ENCODE results near the gene RARRES2. TPM values are rescaled to one million over a fixed set of nuclear protein-coding genes. Genes with fewer than 3 reads are reported as not detected.

RARRES2 gene
- total and polyA plus RNA-seq, 2 of the 13 experiments (the other 11 are each of a cell fraction or from before 2014, with no cell fraction given): 134 to 172 TPM

- TF ChIP-seq MED1 (CRISPR knock-in tag; IDR thresholded peaks at IDR 0.05): peak; percentile 59
- no peak for TF ChIP-seq ZNF615 (CRISPR knock-in tag; IDR thresholded peaks at IDR 0.05; ENCODE audit: borderline replicate concordance)
- TF ChIP-seq ZNF496 (CRISPR knock-in tag; IDR thresholded peaks at IDR 0.05; ENCODE audit: insufficient replicate concordance): no peak
- no peak for TF ChIP-seq CEBPB (IDR thresholded peaks at IDR 0.05; ENCODE audit: borderline replicate concordance, low read depth, low read length)
- no peak; the same call in 1 of the 2 replicates for TF ChIP-seq ZNF589 (CRISPR knock-in tag; conservative IDR thresholded peaks at IDR 0.05)
- peak; percentile 67 for TF ChIP-seq MXD3 (CRISPR knock-in tag; IDR thresholded peaks at IDR 0.05)
- no peak for TF ChIP-seq BRCA1 (CRISPR knock-in tag; IDR thresholded peaks at IDR 0.05)
- 0 out of 2 replicates have a peak, but pooled peaks have one; percentile 27 for TF ChIP-seq ZNF280B (CRISPR knock-in tag; IDR thresholded peaks at IDR 0.05; ENCODE audit: borderline replicate concordance)
- peak; percentile 85 to 93 for TF ChIP-seq POLR2A (IDR thresholded peaks at IDR 0.05; ENCODE audit: insufficient read depth in 1 of 2, low read depth in 2 of 2, low read length in 2 of 2)
- peak; percentile 57; the same call in 1 of the 2 replicates for TF ChIP-seq ZNF563 (CRISPR knock-in tag; IDR thresholded peaks at IDR 0.05)
- TF ChIP-seq ARNT2 (CRISPR knock-in tag; IDR thresholded peaks at IDR 0.05; ENCODE audit: low read depth): no peak; the same call in 1 of the 2 replicates
- 0 out of 2 replicates have a peak, but pooled peaks have one; percentile 42 for TF ChIP-seq ZNF703 (CRISPR knock-in tag; IDR thresholded peaks at IDR 0.05; ENCODE audit: borderline replicate concordance)
- TF ChIP-seq ZBTB4 (CRISPR knock-in tag; IDR thresholded peaks at IDR 0.05; ENCODE audit: borderline replicate concordance): no peak
- no peak for TF ChIP-seq RORA (CRISPR knock-in tag; IDR thresholded peaks at IDR 0.05)
- TF ChIP-seq ZNF605 (CRISPR knock-in tag; IDR thresholded peaks at IDR 0.05): no peak
- TF ChIP-seq KLF16 (CRISPR knock-in tag; IDR thresholded peaks at IDR 0.05): no peak; a peak in 1 of 4 replicates
- no peak for TF ChIP-seq FOSL2 (CRISPR knock-in tag; IDR thresholded peaks at IDR 0.05)
- TF ChIP-seq ZNF24 (IDR thresholded peaks at IDR 0.05): no peak
- no peak for TF ChIP-seq SMAD9 (CRISPR knock-in tag; IDR thresholded peaks at IDR 0.05)
- TF ChIP-seq MIER3 (CRISPR knock-in tag; IDR thresholded peaks at IDR 0.05; ENCODE audit: borderline replicate concordance): no peak
- no peak for TF ChIP-seq CENPBD1 (CRISPR knock-in tag; IDR thresholded peaks at IDR 0.05; ENCODE audit: borderline replicate concordance, low read depth)
- no peak for TF ChIP-seq MBD4 (IDR thresholded peaks at IDR 0.05; ENCODE audit: borderline replicate concordance, low read length)
- TF ChIP-seq ZKSCAN5 (CRISPR knock-in tag; IDR thresholded peaks at IDR 0.05): no peak
- no peak for TF ChIP-seq CBX2 (IDR thresholded peaks at IDR 0.05; ENCODE audit: low read depth, low read length)
- no peak for TF ChIP-seq CBX2 (CRISPR knock-in tag; IDR thresholded peaks at IDR 0.05; ENCODE audit: low read depth)
- no peak for TF ChIP-seq TBX3 (IDR thresholded peaks at IDR 0.05; ENCODE audit: borderline replicate concordance)
Measured at GRCh38 chr7:150378853-150379440, 37.5 kb upstream of the RARRES2 start, which contains the start of gene ZNF775 (continued).

Data from HepG2 (cell line).